Posterior cingulate gyrus (tissue), 11 donors: ENCODE data around the gene MYOF.
"Not testable (repeated sequence)": the region's sequence is repeated elsewhere in the genome, so short reads cannot be mapped to it uniquely, and the experiment has no call there.

Experiments used
- DNase-seq, 10 donors: peaks; one replicate each; pipeline versions ENCODE4 v3.0.0 to v3.0.0-alpha.2; 2020 to 2021; ENCODE audit warnings: mixed read lengths in 3 of 10
- intact Hi-C: fragments of 100-400 bp; cut with DNase I; formaldehyde crosslinking; loops from one replicate; pipeline ENCODE4 v1.15.1; 2023

Gene MYOF

GRCh38 chr10:93368210-93368609 is 113.9 kb downstream of the MYOF start:
- no peak for DNase-seq
- intact Hi-C loops = no loop called here

- intact Hi-C loops = no loop called here
- DNase-seq = no peak
Measured at GRCh38 chr10:93367664-93368063, 114.5 kb downstream of the MYOF start.

- DNase-seq = no peak
- intact Hi-C loops = no loop called here
Measured at GRCh38 chr10:93364966-93365365, 117.2 kb downstream of the MYOF start.

DNA sequence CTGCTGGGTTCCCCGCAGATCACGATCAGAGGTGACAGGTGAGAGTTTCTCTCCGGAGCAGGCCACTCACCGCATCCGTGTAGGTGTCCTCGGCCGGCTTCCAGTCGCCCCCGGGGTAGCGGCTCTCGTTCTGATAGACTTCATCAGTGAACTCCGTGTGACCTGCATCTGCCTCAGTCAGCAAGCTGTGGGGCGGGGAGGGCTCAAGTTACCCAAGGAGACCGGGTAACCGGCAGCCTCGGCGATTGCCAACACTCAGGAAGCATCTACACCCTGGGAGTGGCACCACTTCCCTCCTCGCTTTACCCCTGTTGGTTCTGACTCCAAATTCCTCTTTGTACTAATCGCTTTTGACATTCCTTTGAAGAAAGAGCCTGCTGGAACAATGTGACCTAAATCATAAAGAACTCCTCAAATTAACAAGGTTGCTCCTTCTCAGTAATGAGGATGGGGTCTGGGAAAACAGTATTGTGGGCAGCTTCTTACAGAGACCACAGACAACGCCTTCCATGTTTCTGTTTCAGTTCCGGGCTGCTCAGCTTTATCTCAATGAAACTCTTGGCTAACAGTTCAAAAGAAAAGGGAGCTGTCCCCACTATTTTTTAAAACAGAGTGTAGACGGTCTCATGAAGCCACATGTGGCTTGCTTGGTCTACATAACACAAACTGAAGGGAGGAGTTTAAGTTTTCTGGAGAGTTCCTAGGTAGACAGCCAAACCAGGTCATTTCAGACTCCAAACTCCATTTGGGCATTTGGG is 118.1 kb downstream of the MYOF start:
- DNase-seq = peak in 2 of 10 donors; percentile 19 to 80

DNA sequence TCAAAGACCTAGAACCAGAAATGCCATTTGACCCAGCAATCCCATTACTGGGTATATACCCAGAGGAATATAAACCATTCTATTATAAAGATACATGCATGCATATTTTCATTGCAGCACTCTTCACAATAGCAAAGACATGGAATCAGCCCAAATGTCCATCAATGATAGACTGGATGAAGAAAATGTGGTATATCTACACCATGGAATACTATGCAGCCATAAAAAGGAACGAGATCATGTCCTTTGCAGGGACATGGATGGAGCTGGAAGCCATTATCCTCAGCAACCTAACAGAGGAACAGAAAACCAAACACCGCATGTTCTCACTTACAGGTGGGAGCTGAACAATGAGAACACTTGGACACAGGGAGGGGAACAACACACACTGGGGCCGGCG is 123.7 kb downstream of the MYOF start:
- intact Hi-C loops, DNase-seq: not testable (repeated sequence)

More for the DNA sequence above, 118.1 kb downstream of the MYOF start:
- intact Hi-C loops = no loop called here

- intact Hi-C loops = no loop called here
- DNase-seq = peak in 1 of 10 donors; percentile 15
Measured at GRCh38 chr10:93357680-93358079, 124.5 kb downstream of the MYOF start.

- intact Hi-C loops = no loop called here
- DNase-seq = no peak
Measured at GRCh38 chr10:93356516-93356915, 125.6 kb downstream of the MYOF start.

- intact Hi-C loops = loop anchor here (5.0 kb wide), 3 partner anchors 271 to 466 kb away; no protein-coding TSS in a partner anchor
Measured at GRCh38 chr10:93352638-93353383, 129.3 kb downstream of the MYOF start.

DNA sequence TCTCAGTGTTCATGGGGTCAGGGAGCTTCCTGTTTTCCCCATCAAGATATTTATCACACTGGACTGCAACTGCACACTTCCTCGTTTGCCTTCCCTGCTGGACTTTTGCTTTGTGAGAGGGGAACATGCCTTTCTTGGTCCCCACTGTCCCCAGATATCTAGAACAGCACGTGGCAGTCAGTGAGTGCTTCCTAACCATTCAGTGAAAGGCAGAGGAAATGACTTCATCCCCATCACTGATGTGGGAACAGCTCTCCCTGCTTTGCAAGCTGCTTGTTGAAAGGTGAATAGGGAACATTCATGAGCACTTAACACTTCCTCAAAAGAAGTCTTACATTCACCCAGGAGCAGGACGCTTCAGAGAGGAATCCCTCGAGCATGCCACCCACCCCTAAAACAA is 135.4 kb downstream of the MYOF start:
- DNase-seq = no peak
- intact Hi-C loops = no loop called here

More at GRCh38 chr10:93352638-93353383, 129.3 kb downstream of the MYOF start:
- no peak for DNase-seq

- no peak for DNase-seq
- intact Hi-C loops = no loop called here
Measured at GRCh38 chr10:93346108-93346507, 136.0 kb downstream of the MYOF start.

- intact Hi-C loops = no loop called here
Measured at GRCh38 chr10:93344691-93345090, 137.4 kb downstream of the MYOF start.

DNA sequence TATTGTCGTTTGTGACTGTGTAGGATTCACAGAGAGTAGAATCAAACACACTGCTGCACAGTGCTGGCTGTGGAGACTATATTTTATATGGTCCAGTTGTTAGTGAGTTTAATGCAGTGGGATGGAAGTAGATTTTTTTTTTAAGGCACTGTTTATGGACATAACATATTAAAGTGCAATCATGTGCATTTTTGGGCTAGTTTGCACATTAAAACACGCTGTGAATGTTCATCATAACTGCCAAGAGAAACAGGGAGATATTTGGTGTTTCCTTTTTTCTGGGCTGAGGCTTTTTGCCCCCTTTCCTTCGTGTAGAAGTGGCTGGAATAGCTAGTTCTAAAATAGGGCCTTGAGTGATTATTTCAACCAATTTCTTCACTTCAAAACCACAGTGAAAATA is 139.2 kb downstream of the MYOF start:
- intact Hi-C loops = no loop called here
- no peak for DNase-seq

More at GRCh38 chr10:93344691-93345090, 137.4 kb downstream of the MYOF start:
- no peak for DNase-seq

- DNase-seq = no peak
- intact Hi-C loops = no loop called here
Measured at GRCh38 chr10:93342366-93342765, 139.8 kb downstream of the MYOF start.

DNA sequence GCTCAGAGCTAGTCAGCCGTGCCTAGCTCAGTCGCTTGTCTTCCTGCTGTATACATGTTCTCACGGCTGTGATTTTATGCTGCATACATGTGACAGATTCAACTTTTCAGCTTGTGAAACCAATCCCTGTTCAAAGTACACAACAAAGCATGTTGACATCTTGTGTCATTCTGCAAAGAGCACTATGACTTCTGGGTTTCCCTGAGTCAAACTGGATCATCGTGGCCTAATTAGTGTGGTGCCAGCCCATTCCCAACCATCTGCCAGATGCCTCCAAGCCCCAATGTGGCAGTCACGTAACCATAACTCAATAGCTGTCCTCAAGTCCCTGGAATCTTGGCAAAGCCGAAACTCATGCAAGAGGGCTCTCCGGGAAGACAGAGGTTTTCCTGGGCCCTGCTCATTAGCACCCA is 144.8 kb downstream of the MYOF start:
- no peak for DNase-seq
- intact Hi-C loops = no loop called here

DNA sequence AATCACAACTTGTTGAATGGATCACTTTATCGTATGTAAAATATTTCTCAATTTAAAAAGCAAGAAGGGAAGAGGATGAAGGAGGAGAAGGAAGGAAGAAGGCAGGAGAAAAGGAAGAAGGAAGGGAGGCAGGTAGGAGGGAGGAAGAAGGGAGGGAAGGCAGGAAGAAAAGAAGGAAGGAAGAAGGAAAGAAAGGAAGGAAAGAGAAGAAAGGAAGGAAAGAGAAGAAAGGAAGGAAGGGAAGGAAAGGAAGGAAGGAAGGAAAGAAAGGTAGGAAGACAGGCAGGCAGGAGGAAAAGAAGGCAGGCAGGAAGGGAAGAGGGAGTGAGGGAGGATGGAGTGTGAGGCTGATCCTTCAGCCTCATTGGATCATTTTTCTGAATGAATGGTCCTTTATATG is 145.5 kb downstream of the MYOF start:
- no peak for DNase-seq
- intact Hi-C loops = no loop called here

DNA sequence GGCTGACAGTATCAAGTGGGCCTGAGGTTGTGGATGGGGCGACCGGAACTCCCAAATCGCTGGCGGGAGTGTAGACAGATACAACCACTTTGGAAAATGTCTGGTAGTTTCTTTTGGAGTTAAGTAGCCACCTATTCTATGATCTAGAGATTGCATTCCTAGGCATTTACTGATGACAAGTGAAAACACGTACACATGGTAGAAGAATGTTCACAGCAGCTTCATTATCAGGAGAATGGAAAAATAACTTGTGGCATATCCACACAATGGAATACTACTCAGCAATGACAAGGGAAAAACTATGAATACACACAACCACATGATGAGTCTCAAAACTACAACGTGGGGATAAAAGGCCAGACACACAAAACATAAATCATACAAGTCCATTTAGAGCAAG is 146.0 kb downstream of the MYOF start:
- intact Hi-C loops = no loop called here
- DNase-seq = no peak

DNA sequence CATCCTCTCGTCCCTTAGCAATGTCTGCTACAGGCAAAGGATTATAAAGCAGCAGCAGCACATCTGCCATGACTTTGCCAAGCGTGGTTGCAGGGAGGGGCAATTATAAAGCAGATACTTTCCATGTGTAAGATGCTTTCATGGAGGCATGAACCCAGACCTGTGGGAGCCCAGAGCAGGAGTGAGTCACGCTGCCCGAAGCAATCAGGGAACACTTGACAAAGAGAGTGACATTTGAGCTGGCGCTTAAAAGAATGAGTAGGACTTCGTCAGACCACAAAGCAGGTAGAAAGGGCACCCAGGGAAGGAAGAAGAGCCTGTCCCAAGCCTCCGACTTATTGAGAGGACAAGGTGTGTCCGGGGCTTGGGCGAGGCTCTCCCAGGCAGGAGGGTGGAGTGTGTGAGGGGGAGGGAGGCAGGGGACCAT is 147.2 kb downstream of the MYOF start:
- DNase-seq = no peak

GRCh38 chr10:93334181-93334580 is 148.0 kb downstream of the MYOF start:
- no peak for DNase-seq
- intact Hi-C loops = no loop called here

More for the DNA sequence above, 147.2 kb downstream of the MYOF start:
- intact Hi-C loops = no loop called here

GRCh38 chr10:93333278-93333978 is 148.7 kb downstream of the MYOF start:
- DNase-seq = no peak
- intact Hi-C loops = no loop called here

- DNase-seq = no peak
- intact Hi-C loops = no loop called here
Measured at GRCh38 chr10:93330824-93331223, 151.3 kb downstream of the MYOF start.

GRCh38 chr10:93319896-93320295 is 162.2 kb downstream of the MYOF start:
- intact Hi-C loops = no loop called here
- DNase-seq = no peak
